ENCODE data around the gene DSCAM.

DNA sequence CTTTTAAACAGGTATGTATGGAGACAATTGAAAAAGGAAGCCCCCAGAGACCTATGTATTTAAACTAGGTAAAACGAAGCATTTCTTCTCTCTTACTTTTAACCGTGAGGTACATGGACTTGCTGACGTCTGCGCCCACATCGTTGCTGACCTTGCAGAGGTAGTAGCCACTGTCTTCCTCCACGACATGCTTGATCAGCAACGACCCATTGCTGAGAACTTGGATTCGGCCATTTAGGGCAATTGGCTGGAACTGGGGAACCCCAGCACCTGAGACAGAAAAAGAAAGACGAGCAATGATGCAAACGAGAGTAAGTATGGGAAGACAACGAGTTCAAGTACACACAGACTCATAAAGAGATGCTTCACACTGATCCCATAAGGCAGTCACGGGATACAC is 571.0 kb downstream of the DSCAM start:
- TF ChIP-seq, protein P1, sequence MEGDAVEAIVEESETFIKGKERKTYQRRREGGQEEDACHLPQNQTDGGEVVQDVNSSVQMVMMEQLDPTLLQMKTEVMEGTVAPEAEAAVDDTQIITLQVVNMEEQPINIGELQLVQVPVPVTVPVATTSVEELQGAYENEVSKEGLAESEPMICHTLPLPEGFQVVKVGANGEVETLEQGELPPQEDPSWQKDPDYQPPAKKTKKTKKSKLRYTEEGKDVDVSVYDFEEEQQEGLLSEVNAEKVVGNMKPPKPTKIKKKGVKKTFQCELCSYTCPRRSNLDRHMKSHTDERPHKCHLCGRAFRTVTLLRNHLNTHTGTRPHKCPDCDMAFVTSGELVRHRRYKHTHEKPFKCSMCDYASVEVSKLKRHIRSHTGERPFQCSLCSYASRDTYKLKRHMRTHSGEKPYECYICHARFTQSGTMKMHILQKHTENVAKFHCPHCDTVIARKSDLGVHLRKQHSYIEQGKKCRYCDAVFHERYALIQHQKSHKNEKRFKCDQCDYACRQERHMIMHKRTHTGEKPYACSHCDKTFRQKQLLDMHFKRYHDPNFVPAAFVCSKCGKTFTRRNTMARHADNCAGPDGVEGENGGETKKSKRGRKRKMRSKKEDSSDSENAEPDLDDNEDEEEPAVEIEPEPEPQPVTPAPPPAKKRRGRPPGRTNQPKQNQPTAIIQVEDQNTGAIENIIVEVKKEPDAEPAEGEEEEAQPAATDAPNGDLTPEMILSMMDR (IDR thresholded peaks at IDR 0.05), result no peak
- TF ChIP-seq POLR2A (IDR thresholded peaks at IDR 0.05), result no peak
